ENCODE measurements around the gene ZBTB20. TPM values are rescaled to one million over a fixed set of nuclear protein-coding genes. Genes with fewer than 3 reads are reported as not detected.

ZBTB20 gene
- total RNA-seq, 2 donors from 2014 or later = 111 to 189 TPM

GRCh38 chr3:114451561-114452018, 695.5 kb downstream of the ZBTB20 start:
- no peaks in the 10 kb centered on the region for H3K27me3 ChIP-seq (replicated peaks; ENCODE audit: insufficient read depth)
- peak overlapping the region; percentile 5 to 19 for H3K4me3 ChIP-seq
- TF ChIP-seq POLR2AphosphoS5 (IDR thresholded peaks at IDR 0.05) (peak; percentile 82), POLR2A (IDR thresholded peaks at IDR 0.05) (no peak)
- peak overlapping the region; percentile 84 to 87 for H3K27ac ChIP-seq
- intact Hi-C loops (cut with DNase I) = no loop called here
- DNase-seq (ENCODE audit: low spot score) = peak; percentile 78
- no peaks in the 10 kb centered on the region for H3K4me1 ChIP-seq (replicated peaks)
- H3K36me3 ChIP-seq = no peaks in the 10 kb centered on the region
- 8% methylated on average over 10 of the region's 10 CpGs for WGBS
- no peaks in the 10 kb centered on the region for H3K9me3 ChIP-seq

GRCh38 chr3:114451051-114451451, 696.0 kb downstream of the ZBTB20 start:
- 5% methylated on average over 2 of the region's 2 CpGs for WGBS
- no peaks in the 10 kb centered on the region for H3K4me1 ChIP-seq (replicated peaks)
- no peaks in the 10 kb centered on the region for H3K27me3 ChIP-seq (replicated peaks; ENCODE audit: insufficient read depth)
- H3K36me3 ChIP-seq = no peaks in the 10 kb centered on the region
- TF ChIP-seq POLR2A (IDR thresholded peaks at IDR 0.05) = no peak
- TF ChIP-seq POLR2AphosphoS5 (IDR thresholded peaks at IDR 0.05) = no peak
- TF ChIP-seq CTCF (IDR thresholded peaks at IDR 0.05) = no peak
- peak overlapping the region; percentile 5 to 19 for H3K4me3 ChIP-seq
- H3K27ac ChIP-seq = peak overlapping the region; percentile 84 to 87
- intact Hi-C loops (cut with DNase I) = no loop called here
- no peaks in the 10 kb centered on the region for H3K9me3 ChIP-seq
- no peak for DNase-seq (ENCODE audit: low spot score)

GRCh38 chr3:114450008-114450596, 697.0 kb downstream of the ZBTB20 start:
- TF ChIP-seq POLR2AphosphoS5 (IDR thresholded peaks at IDR 0.05) (no peak), CTCF (IDR thresholded peaks at IDR 0.05) (peak in 2 of 4 experiments; percentile 26 to 35)
- intact Hi-C loops (cut with DNase I) = no loop called here
- no peaks in the 10 kb centered on the region for H3K9me3 ChIP-seq
- DNase-seq (ENCODE audit: low spot score) = no peak
- H3K4me3 ChIP-seq = no peak overlapping the region
- peak overlapping the region; percentile 84 to 87 for H3K27ac ChIP-seq
- H3K4me1 ChIP-seq (replicated peaks) = no peaks in the 10 kb centered on the region
- whole genome bisulfite sequencing = 59% methylated on average over 7 of the region's 7 CpGs
- no peaks in the 10 kb centered on the region for H3K36me3 ChIP-seq
- H3K27me3 ChIP-seq (replicated peaks; ENCODE audit: insufficient read depth) = no peaks in the 10 kb centered on the region

- intact Hi-C loops (cut with DNase I) = loop anchor here (10.0 kb wide), 1 partner anchor 65 kb away; no protein-coding TSS in a partner anchor
- Histone ChIP-seq H3K4me3 (no peak overlapping the region), H3K27ac (peak overlapping the region; percentile 84 to 87), H3K4me1 (replicated peaks) (no peaks in the 10 kb centered on the region), H3K27me3 (replicated peaks; ENCODE audit: insufficient read depth) (no peaks in the 10 kb centered on the region), H3K36me3 (no peaks in the 10 kb centered on the region), H3K9me3 (no peaks in the 10 kb centered on the region)
- no peak for TF ChIP-seq POLR2AphosphoS5 (IDR thresholded peaks at IDR 0.05)
- no peak for TF ChIP-seq POLR2A (IDR thresholded peaks at IDR 0.05)
- TF ChIP-seq CTCF (IDR thresholded peaks at IDR 0.05) = no peak
- 36% methylated on average over 9 of the region's 9 CpGs for WGBS
- DNase-seq (ENCODE audit: low spot score) = peak; percentile 36
These were observed 697.6 kb downstream of the ZBTB20 start for GRCh38 chr3:114449271-114450007.

GRCh38 chr3:114447950-114448479, 699.1 kb downstream of the ZBTB20 start:
- no peak for TF ChIP-seq POLR2AphosphoS5 (IDR thresholded peaks at IDR 0.05)
- no peak for TF ChIP-seq CTCF (IDR thresholded peaks at IDR 0.05)
- no peak for TF ChIP-seq POLR2A (IDR thresholded peaks at IDR 0.05)
- WGBS = 57% methylated on average over 4 of the region's 4 CpGs
- H3K4me3 ChIP-seq = no peak overlapping the region
- H3K36me3 ChIP-seq = no peaks in the 10 kb centered on the region
- no peaks in the 10 kb centered on the region for H3K9me3 ChIP-seq
- H3K4me1 ChIP-seq (replicated peaks) = no peaks in the 10 kb centered on the region
- DNase-seq (ENCODE audit: low spot score) = no peak
- H3K27ac ChIP-seq = peak overlapping the region; percentile 1 to 18
- intact Hi-C loops (cut with DNase I) = loop anchor here (10.0 kb wide), 1 partner anchor 63 kb away; no protein-coding TSS in a partner anchor
- H3K27me3 ChIP-seq (replicated peaks; ENCODE audit: insufficient read depth) = no peaks in the 10 kb centered on the region
